ENCODE results near the gene FTO.
"Not testable (repeated sequence)": the region's sequence is repeated elsewhere in the genome, so short reads cannot be mapped to it uniquely, and the experiment has no call there.

Gene FTO

DNA sequence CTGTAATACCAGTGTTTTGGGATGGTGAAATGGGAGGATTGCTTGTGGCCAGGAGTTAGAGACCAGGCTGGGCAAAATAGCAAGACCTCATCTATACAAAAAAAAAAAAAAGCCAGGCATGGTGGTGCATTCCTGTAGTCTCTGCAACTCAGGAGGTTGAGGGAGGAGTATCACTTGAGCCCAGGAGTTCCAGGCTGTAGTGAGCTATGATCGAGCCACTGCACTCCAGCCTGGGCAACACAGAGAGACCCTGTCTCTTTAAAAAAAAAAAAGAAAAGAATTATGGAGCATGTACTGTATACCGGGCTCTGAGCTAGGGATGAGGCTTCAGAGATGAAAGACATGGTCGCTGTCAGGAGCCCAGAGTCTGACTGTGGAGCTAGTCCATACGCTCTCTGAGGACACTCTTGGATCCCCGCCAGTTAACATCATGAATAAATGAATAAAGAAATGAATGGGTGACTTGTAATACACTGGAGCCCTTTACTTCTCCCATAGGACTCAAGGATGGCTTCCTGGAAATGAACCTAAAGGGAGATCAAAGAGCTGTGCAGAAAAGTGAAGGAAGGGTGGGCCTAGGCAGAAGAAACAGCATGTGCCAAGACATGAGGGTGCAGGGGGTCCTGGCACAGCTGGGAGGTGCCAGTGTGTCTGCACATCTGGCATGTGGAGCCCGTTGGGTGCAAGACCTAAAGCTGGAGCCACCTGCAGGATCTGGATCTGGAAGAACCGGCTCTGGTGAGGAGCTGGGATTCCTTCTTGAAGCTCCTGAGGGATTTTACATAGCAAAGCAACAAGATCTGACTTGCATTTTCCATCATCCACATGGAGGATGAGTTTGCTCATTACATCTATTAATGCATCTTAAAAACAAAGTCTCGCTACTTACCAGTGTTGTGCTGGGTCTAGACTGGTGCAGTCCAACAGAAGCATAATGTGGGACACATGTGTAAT is 462.2 kb downstream of the FTO start:
- DNase-seq = no peak

DNA sequence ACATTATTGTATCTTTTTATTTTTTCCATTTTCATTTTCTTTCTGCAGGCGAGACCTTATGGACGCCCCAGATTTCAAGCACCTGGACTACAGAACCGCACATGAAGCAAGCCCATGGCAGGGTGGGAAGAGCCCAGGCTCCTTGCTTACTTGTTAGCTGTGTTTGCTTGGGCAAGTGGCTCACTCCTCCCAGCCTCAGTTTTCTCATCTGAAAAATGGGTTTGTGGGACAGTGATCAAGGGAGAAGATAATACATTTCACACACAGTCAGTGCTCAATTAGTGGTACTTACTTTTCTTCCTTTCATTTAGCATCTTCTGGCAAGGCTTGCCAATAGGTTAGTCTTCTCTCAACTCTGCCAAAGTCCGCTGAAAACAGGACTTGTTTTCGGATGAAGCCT is 465.2 kb downstream of the FTO start:
- no peak for DNase-seq

DNA sequence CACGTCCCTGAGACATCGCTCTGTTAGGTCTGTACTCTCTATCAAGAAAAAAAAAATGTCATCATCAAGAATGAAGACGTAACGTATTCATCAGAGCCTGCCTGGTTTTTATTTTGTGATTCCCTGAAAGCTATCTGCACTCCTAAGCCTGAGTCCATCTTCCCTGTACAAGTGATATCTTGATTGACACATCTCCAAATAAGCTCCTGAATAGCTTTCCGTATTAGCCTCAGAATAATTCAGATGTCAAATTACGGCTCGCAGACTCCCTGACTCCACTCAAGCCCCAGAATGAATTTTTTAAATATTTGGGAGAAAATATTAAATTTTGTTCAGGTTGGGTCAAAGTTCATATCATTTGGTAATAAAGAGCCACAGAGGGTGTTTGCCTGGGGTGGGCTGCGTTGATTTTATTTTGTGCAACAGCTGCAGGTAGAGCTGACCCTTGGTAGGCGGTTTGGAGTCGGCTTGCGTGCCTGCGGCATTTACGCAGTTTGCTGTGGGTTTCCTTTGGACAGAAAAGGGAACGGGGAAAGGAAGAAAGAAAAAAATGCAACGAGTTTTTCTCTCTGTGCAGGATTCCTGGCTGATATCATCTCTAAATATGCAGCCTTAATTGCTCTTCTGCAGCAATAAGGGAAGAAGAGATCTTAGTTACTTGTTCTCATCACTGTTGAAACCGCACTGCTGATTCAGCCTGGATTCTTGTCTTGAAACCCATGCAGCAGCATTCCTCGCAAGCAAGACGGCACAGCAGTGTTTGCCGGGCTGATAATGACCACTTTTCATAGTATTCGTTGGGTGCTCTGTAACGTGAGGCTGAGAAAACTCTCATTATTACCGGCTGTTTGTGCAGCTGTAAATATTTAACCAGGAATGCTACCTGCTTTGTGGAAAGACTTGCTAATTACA is 467.9 kb downstream of the FTO start:
- no peak for DNase-seq

DNA sequence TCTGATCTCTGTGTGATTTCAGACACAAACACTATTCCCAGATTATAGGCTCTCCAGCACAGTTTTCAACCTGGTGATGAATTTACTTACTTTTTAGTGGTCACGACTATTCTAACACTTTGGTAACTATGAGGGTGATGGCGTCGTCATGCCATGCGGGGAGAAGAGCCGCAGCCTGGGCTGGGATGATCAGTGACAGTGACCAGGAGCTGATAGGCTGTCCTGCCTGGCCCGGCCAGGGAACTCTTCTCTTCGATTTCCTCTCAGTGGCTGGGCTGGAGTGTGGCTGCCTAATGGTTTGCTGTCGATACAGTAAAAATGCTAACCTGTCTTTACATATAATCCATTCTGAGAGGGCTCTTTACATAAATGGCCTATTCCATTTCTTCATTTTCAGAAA is 469.5 kb downstream of the FTO start:
- no peak for DNase-seq

DNA sequence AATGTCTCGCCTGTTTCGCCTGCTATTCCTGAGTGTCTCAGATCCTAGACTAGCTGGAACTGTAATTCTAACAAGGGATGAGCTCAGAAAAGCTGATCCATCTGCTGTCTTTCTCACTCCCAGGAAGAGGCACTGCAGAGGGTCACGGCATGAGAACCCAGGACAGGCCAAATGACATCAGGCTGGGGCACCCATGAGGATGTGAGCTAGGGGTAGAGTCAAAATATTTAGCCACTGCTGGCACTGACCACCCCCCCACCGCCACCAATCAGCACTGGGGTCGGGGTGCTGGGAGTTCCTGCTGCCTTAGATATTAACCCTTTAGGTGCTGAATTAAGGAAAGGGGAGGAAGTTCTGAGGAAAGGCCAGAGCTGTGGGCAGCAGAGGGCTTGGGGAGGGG is 470.2 kb downstream of the FTO start:
- no peak for DNase-seq

DNA sequence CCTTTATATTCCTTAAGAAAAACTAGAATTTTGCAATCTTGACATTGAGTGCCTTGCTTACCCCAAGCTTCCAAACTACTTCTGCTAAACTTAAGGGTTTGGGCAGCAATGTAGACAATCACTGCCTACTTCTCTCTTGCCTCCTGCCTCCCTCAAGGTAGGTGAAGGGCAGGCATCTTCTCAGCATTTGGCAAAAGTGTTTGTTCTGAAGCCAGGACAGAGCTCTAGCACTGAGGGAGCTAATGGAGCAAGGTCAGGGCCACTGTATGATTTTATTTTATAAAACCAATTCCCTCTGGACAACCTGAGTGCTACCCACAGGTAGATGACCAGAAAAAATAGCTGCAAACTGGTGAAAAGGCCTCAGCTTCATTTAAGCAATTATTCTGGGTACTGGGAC is 470.8 kb downstream of the FTO start:
- no peak for DNase-seq

DNA sequence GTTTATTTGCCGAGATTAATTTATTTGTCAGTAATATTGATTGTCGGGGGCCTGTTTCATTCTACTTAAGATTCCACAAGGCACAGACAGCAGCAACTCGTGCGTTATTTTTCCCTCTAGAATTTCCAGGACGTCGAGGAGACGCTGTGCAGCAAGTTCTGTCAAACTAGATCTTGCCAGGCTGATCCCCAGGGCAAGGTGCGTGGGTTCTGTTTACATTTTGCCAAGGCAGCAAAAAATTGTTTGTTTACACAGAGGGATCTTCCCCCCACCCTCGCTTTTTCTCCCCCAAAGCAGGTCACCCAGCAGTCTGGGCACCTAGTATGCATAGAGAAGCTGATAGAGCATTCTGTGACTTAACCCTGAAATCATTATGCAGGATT is 471.2 kb downstream of the FTO start:
- DNase-seq = no peak

DNA sequence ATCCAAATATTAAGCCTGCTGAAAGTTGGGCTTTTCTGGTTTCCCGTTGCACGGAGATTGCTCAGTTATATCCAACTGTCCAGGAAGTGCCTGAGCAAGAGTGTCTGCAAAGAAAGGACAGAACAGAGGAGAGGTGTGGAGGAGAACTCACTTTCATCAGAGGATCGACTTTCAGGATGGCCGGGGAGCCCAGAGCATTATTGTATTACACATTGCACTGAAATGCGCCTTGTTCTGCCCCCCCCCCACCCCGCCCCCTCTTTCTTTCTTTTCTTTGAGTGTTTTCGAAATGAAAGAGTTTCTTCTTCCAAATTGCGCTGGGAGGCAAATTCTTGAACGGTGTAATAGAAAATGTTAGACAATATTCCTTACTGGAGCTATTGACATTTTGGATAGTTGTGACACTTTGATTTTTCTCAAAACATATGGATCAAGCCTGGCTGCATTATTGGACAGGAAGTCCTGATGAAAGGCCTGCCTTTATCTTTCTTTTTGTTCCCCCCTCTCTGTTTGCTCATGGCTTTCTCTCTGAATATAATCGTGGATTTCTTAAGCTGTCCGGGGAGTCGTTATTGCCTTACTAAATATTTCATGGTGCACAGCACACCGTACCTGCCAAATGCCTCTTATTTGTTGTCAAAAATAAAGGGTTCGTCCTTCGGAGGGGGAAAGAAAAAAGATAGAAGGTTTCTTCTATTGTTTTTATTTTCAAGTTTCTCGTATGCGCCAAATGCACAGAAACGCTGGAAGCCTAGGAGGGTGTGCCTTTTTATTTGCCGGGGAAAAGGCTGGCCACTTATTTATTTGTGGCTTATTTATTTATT is 471.8 kb downstream of the FTO start:
- DNase-seq = no peak

DNA sequence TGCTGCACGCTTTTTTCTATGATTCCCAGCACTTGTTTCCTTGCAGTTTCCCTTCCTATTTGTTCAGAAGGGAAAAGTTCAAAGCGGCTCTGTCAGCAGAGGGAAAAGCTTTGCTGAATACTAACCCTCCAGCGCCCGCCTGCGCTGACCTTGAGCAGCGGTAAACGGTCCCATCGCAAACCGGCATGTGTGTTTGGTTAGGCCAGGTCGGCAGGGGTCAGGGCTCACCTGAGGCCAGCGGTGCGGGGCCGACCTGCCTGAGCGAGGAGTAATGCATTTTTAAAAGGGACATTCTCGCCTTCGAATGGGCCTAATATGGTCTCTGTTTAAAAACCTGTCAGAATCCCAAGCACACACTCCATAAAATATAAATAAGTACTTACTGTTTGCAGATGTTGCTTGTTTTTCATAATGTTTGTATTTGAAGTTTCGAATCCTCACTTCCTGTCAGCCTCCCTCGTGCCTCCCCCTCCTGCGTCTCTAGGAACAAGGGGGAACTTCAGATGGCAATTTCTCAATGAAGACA is 472.5 kb downstream of the FTO start:
- no peak for DNase-seq

DNA sequence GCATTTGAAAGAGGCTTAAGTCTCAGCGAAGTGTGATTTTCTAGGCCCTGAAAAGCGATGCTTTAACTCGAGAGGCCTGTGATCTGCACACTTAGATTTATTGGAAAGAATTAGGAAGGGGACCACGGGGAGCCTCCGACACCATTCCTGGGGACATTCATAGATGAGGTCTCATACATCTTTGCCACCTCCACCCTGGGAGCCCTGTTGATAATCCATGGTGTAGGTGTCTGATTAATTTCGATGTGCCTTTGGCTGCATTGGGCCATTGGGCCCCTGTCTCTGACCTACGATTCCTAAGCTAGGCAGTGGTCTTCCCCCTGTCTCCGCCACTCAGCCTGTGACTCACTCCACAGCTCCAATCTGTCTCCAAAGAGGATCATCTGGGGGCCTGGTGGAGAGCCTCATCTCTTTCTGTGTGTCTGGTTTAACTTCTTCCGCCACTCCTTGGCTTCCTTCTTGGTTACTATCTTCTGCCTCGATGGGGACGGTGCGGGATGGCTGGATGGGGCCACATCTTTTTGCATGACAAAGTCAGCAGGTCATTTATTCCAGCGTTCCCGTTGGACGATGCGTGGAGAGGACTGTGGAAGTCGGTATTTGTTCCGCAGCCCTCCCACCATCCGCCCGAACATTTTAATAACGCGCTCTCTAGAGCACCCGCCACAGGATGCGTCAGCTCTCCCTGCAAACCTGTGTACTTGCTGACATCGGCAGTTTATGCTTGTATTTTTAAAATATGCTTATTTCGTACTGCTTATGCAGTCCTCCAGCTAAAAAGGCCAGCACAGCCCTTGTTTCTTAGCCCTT is 473.3 kb downstream of the FTO start:
- no peak for DNase-seq

DNA sequence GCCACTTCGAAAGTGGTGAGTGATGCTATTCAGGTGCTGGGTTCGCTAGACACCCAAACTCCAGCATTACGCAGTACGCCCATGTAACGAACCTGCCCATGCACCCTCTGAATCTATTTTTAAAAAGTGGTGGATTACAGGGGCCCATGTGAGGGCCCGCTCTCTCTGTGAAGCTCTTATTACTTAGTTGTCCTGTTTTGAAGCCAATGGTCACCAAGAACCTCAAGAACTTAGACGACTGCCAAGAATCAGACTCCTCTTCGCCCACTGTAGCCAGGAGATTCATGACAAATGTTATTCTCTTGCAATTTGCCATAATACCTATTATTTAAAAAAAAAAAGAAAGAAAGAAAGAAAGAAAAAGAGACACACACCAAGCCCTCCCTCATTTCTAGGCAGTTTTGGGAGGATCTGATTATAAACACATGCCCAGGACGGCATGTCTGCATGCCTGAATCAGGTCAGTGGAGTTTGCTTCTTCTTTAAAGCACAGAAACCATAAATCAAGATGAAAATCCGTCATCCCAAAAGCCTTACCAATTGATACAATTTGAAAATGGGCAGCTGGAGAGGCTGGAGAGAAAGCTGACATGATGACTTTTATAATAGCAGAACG is 474.0 kb downstream of the FTO start:
- DNase-seq = no peak

DNA sequence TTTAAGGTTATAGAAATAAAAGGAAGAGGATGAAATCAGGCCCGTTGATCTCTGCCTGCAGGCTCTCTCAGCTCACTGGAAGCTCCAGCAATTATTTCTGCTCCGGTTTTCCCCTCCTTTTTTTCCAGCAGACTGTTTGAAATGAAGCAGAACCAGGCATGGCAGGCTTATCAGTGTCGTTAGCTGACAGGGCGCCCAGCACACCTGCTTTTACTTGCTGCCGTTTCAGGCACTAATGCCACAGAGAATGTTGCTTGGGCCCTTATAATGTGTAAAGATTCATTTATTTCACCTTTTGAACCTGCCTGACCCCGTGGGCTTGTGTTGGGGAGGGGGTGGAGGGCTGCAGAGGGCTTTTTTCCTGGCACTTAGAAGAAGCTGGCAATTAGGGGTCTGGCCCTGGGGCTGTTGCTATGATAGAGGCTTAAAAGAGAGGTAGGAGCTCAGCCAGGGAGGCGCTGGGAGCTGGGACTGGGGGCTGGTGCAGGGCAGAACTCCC is 474.6 kb downstream of the FTO start:
- DNase-seq = no peak

DNA sequence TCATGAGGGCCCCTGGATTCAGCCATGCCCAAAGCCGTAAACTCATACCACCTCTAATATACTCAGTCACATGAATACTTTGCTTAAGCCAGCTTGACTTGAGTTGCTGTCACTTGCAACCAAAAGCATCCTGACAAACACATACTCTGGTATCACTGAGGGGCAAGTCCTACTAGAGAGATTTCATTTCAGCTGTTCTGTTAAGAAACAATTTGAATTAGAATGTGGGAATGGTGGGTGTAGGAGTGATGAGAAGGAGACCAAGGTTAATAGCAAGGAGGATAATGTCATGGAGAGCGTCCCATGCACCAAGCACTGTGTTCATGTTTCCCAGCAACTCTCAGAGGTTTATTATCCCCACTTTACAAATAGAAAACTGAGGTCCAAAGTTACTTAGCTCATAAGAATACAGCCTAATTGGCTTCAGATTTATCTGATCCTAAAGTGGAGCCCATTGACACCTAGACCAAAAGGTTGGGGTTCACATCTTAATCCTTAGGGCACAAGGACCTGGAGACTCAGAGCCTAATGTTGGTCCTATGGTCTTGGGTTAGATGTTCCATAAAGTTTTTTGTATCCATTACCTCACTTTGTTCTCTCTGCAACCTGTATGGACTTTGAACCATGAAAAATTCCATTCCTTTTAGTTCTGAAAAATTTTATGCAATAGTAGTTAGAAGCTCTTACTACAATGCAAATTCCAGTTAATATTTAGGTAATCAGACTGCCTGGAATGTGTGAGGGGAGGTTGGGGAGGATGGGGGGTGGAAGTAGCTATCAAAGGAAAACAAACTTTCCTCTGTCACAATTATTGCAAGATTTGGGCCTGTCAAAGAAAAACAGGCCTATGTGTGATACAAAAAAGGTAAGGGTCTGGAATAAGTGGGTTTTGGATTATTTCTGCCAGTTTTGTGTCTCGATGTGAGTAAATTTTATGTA is 476.7 kb downstream of the FTO start:
- DNase-seq = no peak

DNA sequence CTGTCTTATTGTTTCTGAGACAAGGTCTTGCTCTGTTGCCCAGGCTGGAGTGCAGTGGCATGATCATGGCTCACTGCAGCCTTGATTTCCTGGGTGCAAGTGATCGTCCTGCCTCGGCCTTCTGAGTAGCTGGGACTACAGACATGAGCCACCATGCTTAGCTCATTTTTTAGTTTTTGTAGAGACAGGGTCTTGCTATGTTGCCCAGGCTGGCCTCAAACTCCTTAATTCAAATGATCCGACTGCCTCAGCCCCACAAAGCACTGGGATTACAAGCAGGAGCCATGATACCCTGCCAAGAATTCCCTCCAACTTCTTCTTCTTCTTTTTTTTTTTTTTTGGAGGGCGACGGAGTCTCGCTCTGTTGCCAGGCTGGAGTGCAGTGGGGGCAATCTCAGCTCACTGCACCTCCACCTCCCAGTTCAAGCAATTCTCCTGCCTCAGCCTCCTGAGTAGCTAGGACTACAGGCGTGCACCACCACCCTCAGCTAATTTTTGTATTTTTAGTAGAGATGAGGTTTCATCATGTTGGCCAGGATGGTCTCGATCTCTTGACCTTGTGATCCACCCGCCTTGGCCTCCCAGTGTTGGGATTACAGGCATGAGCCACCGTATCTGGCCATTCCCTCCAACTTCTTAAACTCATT is 477.9 kb downstream of the FTO start:
- not testable (repeated sequence) for DNase-seq

DNA sequence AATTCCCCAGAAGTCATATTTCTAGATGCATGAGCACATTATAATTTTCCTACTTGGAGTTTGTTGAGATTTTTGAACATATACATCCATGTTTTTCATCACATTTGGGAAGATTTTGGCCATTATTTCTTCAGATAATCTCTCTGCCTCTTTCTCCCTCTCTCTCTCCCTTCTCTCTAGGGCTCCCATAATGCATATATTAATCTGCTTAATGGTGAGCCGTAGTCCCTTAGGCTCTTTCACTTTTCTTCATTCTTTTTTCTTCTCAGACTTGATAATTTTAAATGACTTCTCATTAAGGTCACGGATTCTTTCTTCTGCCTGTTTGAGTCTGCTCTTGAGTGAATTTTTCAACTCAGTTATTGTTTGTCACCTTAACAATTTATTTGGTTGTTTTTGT is 481.1 kb downstream of the FTO start:
- no peak for DNase-seq

DNA sequence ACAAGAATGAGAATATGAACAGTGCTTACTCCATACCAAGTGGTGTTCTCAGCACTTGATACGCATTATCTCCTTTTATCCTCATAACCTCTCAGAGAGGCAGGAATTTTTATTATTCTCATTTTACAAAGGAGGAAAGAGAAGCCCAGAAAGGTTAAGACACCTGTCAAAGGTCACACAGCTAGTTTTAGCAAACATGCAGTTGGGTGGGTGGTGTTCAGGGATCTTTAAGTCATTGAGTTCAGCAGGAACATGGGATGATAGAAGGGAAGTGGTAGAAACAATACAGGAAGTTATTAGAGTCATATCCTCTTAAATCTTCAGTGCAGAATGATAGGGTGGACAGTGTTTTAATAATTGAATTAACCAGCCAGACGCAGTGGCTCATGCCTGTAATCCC is 487.2 kb downstream of the FTO start:
- DNase-seq = no peak

DNA sequence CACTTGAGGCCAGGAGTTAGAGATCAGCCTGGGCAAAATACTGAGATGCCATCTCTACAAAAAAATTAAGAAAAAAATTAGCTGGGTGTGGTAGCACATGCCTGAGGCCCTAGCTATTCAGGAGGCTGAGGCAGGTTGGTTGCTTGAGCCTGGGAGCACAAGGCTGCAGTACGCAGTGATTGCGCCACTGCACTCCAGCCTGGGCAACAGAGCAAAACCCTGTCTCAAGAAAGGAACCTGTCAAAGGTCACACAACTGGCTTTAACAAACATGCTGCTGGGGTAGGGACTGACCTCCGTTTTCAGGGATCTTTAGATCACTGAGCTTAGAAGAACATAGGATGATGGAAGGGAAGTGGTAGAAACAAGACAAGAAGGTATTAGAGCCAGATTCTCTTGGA is 487.6 kb downstream of the FTO start:
- DNase-seq = no peak

DNA sequence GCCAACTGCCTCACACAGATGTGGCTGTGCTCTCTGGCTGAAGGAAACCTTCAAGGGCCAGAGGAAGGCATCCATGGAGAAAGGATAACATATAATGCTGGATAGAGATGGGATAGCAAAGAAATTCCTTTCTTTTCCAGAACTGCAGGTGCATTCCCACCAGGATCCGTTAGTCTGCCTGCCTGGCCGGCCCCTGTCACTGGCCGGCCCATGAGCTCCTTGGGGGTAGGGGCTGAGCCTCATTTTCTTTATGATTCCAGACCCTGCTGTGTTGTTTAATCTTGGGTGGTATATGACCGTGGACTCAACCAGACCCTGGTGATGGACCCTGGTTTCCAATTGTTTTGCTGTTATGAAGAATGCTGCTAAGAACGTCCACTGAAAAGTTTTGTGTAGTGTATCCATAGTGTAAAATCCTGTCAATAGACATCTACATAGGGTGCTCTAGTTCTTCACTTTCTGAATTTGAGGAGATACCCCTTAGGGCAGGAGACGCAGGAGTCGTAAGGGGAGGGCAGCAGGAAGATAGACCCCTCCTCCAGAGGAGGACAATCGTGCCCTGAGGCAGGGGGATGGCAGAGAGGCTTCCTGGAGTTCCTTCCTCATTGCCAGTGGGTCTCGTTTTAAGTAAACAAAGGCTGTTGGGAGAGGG is 489.2 kb downstream of the FTO start:
- no peak for DNase-seq

All from HCEC 1CT (cell line).